ENCODE measurements around the gene KLF1. TPM values are rescaled to one million over a fixed set of nuclear protein-coding genes. Genes with fewer than 3 reads are reported as not detected.

KLF1 gene
- total RNA-seq, 1 donor from 2014 or later, result not detected

DNA sequence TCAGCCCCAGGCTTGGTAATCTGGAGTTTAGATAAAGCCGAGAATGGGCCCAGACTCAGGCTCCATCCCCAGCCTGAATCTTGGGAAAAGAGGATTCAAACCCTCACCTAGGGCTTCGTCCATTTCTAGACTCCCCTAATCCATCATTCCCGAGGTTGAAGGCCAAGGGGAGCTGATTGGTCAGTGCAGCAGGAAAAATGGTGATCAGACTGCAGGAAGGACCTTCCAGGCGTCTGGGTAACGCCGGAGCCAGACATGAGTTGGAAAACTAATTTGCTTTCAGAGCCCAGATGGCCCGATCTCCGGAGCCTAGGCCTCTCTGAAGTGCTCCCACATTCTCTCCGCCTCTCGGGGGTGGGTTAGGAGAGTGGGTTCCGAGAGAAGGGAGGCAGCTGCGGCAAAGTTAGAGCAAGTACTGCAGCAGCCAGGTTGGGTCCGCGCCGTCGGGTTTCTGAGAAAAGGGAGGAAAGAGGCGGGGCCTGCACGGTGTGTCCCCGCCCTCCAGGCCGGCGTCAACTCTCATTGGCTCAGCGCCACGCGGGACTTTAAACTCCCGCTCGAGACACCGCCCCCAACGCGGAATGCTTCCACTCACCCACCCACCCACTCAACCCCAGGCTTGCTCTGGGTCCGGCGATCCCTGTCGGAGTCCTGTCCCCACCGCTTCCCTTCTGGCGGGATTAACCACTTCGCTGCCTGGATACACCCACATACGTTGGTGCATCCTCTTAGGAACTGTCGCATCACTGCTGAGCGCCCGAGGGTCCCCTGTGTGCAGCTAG, 51.8 kb downstream of the KLF1 start:
- Mint-ChIP-seq H3K4me3 (ENCODE audit: unreplicated experiment) (no peak overlapping the region), H3K27ac (ENCODE audit: unreplicated experiment) (no peak overlapping the region), H3K36me3 (ENCODE audit: low read depth, unreplicated experiment) (no peaks in the 10 kb centered on the region), H3K4me1 (ENCODE audit: low read depth, unreplicated experiment) (no peaks in the 10 kb centered on the region), H3K27me3 (ENCODE audit: low read depth, unreplicated experiment) (peaks cover 43% of the 10 kb centered on the region), H3K9me3 (ENCODE audit: unreplicated experiment) (peaks cover 3% of the 10 kb centered on the region)
- H3K9me3 ChIP-seq (ENCODE audit: insufficient read depth, low read depth, low read length), result no peaks in the 10 kb centered on the region
- H3K4me1 ChIP-seq (ENCODE audit: insufficient read depth, low read length), result no peaks in the 10 kb centered on the region
- H3K9ac ChIP-seq (ENCODE audit: low read length), result no peak overlapping the region
- TF ChIP-seq, protein P1, sequence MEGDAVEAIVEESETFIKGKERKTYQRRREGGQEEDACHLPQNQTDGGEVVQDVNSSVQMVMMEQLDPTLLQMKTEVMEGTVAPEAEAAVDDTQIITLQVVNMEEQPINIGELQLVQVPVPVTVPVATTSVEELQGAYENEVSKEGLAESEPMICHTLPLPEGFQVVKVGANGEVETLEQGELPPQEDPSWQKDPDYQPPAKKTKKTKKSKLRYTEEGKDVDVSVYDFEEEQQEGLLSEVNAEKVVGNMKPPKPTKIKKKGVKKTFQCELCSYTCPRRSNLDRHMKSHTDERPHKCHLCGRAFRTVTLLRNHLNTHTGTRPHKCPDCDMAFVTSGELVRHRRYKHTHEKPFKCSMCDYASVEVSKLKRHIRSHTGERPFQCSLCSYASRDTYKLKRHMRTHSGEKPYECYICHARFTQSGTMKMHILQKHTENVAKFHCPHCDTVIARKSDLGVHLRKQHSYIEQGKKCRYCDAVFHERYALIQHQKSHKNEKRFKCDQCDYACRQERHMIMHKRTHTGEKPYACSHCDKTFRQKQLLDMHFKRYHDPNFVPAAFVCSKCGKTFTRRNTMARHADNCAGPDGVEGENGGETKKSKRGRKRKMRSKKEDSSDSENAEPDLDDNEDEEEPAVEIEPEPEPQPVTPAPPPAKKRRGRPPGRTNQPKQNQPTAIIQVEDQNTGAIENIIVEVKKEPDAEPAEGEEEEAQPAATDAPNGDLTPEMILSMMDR (IDR thresholded peaks at IDR 0.05; ENCODE audit: insufficient read depth, low read depth, low read length), result no peak
- H3K4me2 ChIP-seq (ENCODE audit: low read length), result no peak overlapping the region
- DNase-seq (ENCODE audit: low read depth) (no peak), FAIRE-seq (no peak)
- no peaks in the 10 kb centered on the region for H3K36me3 ChIP-seq (ENCODE audit: insufficient read depth, low read length)
- H3K79me2 ChIP-seq (ENCODE audit: insufficient read depth, low read length), result no peaks in the 10 kb centered on the region
- no peaks in the 10 kb centered on the region for H4K20me1 ChIP-seq (ENCODE audit: insufficient read depth, low read length)
- no peak overlapping the region for H3K4me3 ChIP-seq (ENCODE audit: insufficient read depth, low read depth, low read length)
- H3K27me3 ChIP-seq (ENCODE audit: insufficient read depth, low read length), result peaks cover 62% of the 10 kb centered on the region
- H2AFZ ChIP-seq (ENCODE audit: low read depth, low read length), result no peak overlapping the region
- no peak overlapping the region for H3K27ac ChIP-seq (ENCODE audit: low read depth, low read length)

DNA sequence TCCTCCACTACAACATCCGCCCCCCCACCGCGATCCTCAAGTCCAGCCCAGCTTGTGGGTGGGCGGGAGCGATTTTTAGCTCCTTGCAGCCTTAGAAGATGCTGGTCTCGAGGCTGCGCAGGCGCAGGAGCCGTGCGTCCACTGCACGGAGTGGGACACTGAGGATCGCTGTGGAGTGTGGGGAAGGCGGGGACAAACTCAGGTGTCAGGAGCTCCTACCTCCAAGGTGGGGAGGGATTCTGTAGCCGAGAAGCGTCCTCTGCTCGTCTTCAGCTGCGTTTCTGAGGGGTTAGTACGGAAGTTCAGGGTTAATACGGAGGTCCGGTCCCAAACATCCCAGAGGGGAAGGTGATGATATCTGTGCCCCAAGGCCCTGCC, 52.4 kb downstream of the KLF1 start, which contains the start of gene RTBDN:
TSS of gene RTBDN (minus strand) at position 14 of the 378 bp plus-strand sequence. CDS start 4,600 bp downstream, outside the sequence.
- Histone ChIP-seq H2AFZ (ENCODE audit: low read depth, low read length) (no peak within 1 kb of the TSS), H3K27me3 (ENCODE audit: insufficient read depth, low read length) (peaks cover 61% of the 10 kb centered on the region), H3K4me3 (ENCODE audit: insufficient read depth, low read depth, low read length) (no peak within 1 kb of the TSS), H3K4me1 (ENCODE audit: insufficient read depth, low read length) (no peaks in the 10 kb centered on the region), H4K20me1 (ENCODE audit: insufficient read depth, low read length) (no peaks in the 10 kb centered on the region), H3K9ac (ENCODE audit: low read length) (no peak within 1 kb of the TSS), H3K9me3 (ENCODE audit: insufficient read depth, low read depth, low read length) (no peaks in the 10 kb centered on the region), H3K27ac (ENCODE audit: low read depth, low read length) (no peak within 1 kb of the TSS), H3K79me2 (ENCODE audit: insufficient read depth, low read length) (no peaks in the 10 kb centered on the region), H3K4me2 (ENCODE audit: low read length) (peak within 1 kb of the TSS; percentile 80), H3K36me3 (ENCODE audit: insufficient read depth, low read length) (no peaks in the 10 kb centered on the region)
- DNase-seq (ENCODE audit: low read depth) (no peak), FAIRE-seq (no peak)
- H3K36me3 Mint-ChIP-seq (ENCODE audit: low read depth, unreplicated experiment), result no peaks in the 10 kb centered on the region
- TF ChIP-seq, protein P1 (IDR thresholded peaks at IDR 0.05; ENCODE audit: insufficient read depth, low read depth, low read length), result no peak
- peak; percentile 22 for TF ChIP-seq EZH2 (IDR thresholded peaks at IDR 0.05; ENCODE audit: insufficient read depth, low read length)
- peaks cover 44% of the 10 kb centered on the region for H3K27me3 Mint-ChIP-seq (ENCODE audit: low read depth, unreplicated experiment)
- H3K4me3 Mint-ChIP-seq (ENCODE audit: unreplicated experiment), result peak within 1 kb of the TSS; percentile 76
- H3K4me1 Mint-ChIP-seq (ENCODE audit: low read depth, unreplicated experiment), result no peaks in the 10 kb centered on the region
- H3K27ac Mint-ChIP-seq (ENCODE audit: unreplicated experiment), result no peak within 1 kb of the TSS
- peaks cover 3% of the 10 kb centered on the region for H3K9me3 Mint-ChIP-seq (ENCODE audit: unreplicated experiment)

Small RNAs within 50 kb of the gene (microRNA-seq; reads per million reads assigned to microRNA genes)
- gene MIR5695 (not detected), gene MIR6794 (not detected)

Other genes with a start within 250 kb of the KLF1 start
- gene MAN2B1, start 220.5 kb downstream of the KLF1 start, total RNA-seq, result 105 and 129 TPM in 2 replicates
- 10.0 and 13.3 TPM in 2 replicates for gene WDR83, start 220.4 kb downstream of the KLF1 start, total RNA-seq
- gene DHPS, start 205.3 kb downstream of the KLF1 start, total RNA-seq, result 43.4 and 47.6 TPM in 2 replicates
- gene GNG14, start 199.2 kb downstream of the KLF1 start, total RNA-seq, result not detected in 2 replicates
- 9.9 and 11.6 TPM in 2 replicates for gene FBXW9, start 190.6 kb downstream of the KLF1 start, total RNA-seq
- 69.8 and 76.3 TPM in 2 replicates for gene TNPO2, start 163.3 kb downstream of the KLF1 start, total RNA-seq
- 172 and 178 TPM in 2 replicates for gene TRIR, start 152.5 kb downstream of the KLF1 start, total RNA-seq
- 63.0 and 66.8 TPM in 2 replicates for gene GET3, start 149.7 kb downstream of the KLF1 start, total RNA-seq
- gene BEST2, start 135.4 kb downstream of the KLF1 start, total RNA-seq, result not detected in 2 replicates
- 21.7 and 25.9 TPM in 2 replicates for gene HOOK2, start 111.6 kb downstream of the KLF1 start, total RNA-seq
- 101 and 126 TPM in 2 replicates for gene JUNB, start 95.7 kb downstream of the KLF1 start, total RNA-seq
- 145 and 166 TPM in 2 replicates for gene PRDX2, start 85.4 kb downstream of the KLF1 start, total RNA-seq
- 3.6 and 4.5 TPM in 2 replicates for gene THSD8, start 85.1 kb downstream of the KLF1 start, total RNA-seq
- 5.4 and 10.5 TPM in 2 replicates for gene RNASEH2A, start 80.6 kb downstream of the KLF1 start, total RNA-seq
- gene RTBDN, start 52.6 kb downstream of the KLF1 start, total RNA-seq, result not detected in 2 replicates
- 5.4 and 6.3 TPM in 2 replicates for gene MAST1, start 48.7 kb downstream of the KLF1 start, total RNA-seq
- 33.1 and 37.8 TPM in 2 replicates for gene DNASE2, start 5.8 kb downstream of the KLF1 start, total RNA-seq
- 15.5 and 17.5 TPM in 2 replicates for gene GCDH, start 4.0 kb upstream of the KLF1 start, total RNA-seq
- 0.50 TPM in 1 of 2 replicates, not detected in the other for gene SYCE2, start 32.1 kb upstream of the KLF1 start, total RNA-seq
- 76.7 and 80.4 TPM in 2 replicates for gene FARSA, start 46.5 kb upstream of the KLF1 start, total RNA-seq
- gene CALR, start 51.4 kb upstream of the KLF1 start, total RNA-seq, result 2,193 and 2,309 TPM in 2 replicates
- 40.6 and 48.5 TPM in 2 replicates for gene RAD23A, start 58.7 kb upstream of the KLF1 start, total RNA-seq
- gene GADD45GIP1, start 70.0 kb upstream of the KLF1 start, total RNA-seq, result 34.0 and 35.5 TPM in 2 replicates
- 0.14 TPM in 1 of 2 replicates, not detected in the other for gene DAND5, start 82.4 kb upstream of the KLF1 start, total RNA-seq
- 8.4 and 9.6 TPM in 2 replicates for gene NFIX, start 108.3 kb upstream of the KLF1 start, total RNA-seq
- 0.27 TPM in 1 of 2 replicates, not detected in the other for gene LYL1, start 215.7 kb upstream of the KLF1 start, total RNA-seq
- gene TRMT1, start 229.5 kb upstream of the KLF1 start, total RNA-seq, result 43.0 and 43.3 TPM in 2 replicates
- gene NACC1, start 231.1 kb upstream of the KLF1 start, total RNA-seq, result 96.4 and 104 TPM in 2 replicates